HG03095 (cell line): ENCODE results near the gene TMEM127.
A peak's percentile ranks its signal among the peaks of the same experiment; 100 is the strongest.
"Not testable (repeated sequence)": the region's sequence is repeated elsewhere in the genome, so short reads cannot be mapped to it uniquely, and the experiment has no call there.

Experiments used
- ATAC-seq: cut with Tn5 transposase; IDR thresholded peaks from one replicate; pipeline ENCODE4 v1.9.1; 2021; ENCODE audit warnings: moderate library complexity; ENCODE audit not compliant: unreplicated experiment

TMEM127 gene

DNA sequence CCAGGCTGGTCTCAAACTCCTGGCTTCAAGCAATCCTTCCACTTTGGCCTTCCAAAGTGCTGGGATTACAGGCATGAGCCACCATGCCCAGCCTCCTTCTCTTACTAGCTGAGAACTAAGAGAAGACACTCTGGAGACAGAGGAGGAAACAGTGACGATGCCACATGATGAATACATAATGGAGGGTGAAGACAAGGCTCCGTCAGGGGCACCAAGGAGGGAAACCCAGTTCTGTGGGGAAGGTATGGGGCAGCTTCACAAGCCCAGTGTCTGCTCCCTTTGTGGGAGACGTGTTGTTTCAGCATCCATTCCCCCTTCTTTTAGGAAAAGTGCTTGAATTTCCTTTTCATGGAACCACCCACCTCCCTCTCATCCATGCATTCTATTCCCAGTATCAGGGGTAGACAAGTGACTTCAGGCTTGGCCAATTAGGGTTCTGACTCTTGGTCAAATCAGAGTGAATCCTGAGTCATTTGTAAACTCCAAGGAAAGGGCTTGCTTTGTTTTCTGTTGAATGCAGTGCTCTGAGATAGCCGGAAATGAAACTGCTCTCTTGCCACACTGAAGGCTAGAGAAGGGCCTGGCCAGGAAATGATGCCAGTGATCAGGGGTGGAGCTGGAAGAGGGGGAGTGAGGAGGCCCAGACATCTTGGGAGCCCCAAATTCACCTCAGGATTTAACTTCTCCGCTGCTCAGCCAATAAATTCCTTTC, 23.7 kb downstream of the TMEM127 start:
- peak; percentile 80 for ATAC-seq

DNA sequence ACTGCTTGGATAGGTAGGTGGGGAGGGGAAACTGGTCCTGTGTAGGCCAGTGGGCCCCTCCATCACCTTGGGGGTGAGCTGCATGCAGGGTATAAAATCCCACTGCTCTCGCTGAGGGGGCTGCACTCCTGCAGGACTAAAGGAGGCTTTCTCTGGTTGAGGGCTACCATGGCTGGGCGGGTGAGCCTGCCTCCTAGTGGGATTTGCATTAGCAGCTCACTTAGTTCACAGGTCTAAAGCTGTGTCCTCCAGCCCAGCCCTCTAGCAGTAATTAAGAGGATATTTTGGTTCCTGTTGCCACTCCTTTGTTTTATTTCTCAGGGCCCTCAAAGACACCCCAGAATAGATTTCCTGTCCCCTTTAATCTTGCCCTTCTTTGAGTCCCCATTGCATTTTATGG, 24.6 kb downstream of the TMEM127 start:
- no peak for ATAC-seq

DNA sequence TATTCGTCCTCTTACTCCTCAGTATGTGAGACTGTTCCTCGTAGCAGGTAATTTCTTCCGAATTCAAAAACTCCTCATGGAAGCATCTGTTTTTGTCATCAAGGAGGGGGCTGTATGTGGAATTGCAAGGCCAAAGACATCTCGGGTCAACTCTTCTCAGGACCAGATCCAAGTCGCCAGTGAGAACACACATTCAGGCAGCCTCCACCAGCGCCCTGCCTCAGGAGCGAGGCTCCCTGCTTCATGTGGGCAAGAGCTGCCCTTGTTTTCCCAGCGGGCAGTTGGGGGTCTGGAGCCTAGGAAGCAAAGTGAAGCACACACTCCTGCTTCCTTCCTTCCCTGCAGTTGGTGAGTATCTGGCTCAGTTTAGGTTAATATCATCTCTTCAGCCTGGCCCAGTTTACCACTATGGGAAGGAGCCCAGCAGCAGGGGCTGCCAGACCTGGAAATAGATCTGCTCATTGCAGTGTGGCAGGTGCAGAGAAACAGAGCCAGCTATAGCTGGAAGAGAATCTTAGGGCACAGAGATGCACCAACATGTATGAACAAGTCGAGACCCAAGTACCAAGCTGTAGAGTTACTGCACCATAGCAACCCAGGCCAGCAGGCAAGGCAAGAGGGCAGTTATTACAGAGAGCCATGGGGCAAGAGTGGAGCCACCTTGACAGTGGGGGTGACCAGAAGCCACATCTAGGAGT, 25.3 kb downstream of the TMEM127 start:
- no peak for ATAC-seq

DNA sequence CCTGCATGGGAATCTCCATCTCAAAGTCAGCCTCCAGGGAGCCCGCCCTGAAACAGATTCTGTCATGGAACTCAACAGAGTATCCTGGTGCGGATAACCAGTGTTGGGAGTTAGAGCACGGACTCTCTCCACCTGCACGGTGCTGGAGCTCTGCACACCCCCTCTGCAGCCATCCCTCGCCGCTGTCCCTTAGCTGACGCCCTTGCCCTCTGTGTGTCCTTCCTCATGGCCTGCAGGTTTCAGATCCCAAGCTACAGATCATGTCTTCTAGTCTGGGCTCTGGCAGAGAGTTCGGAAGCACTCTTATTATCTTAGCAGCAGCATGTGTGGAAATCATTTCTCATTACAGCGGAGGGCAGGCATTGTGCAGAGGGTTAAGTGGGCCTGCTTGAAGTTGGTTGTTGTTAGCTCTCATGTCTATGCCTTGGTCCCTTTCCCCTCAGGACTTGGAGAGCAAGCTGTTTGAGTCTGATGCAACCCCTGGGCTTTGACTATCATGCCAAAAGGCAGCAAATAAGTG, 26.0 kb downstream of the TMEM127 start:
- ATAC-seq, result no peak

DNA sequence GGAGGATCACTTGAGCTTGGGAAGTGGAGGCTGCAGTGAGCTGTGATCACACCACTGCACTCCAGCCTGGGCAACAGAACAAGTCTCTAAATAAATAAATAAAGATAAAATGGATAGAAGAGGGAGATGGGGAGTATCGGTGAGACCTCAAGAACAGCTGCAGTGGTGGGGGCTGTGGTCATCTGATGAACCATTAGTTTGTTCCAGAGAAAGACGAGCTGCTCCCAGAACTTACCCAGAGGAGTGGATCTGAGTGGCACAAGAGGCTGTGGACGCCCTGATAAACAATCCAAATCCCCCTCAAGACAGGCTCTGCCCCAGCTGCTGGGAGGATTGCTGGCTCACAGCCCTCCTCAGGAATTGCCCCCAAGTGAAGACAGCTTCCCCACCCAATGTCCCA, 26.7 kb downstream of the TMEM127 start:
- ATAC-seq, result no peak

DNA sequence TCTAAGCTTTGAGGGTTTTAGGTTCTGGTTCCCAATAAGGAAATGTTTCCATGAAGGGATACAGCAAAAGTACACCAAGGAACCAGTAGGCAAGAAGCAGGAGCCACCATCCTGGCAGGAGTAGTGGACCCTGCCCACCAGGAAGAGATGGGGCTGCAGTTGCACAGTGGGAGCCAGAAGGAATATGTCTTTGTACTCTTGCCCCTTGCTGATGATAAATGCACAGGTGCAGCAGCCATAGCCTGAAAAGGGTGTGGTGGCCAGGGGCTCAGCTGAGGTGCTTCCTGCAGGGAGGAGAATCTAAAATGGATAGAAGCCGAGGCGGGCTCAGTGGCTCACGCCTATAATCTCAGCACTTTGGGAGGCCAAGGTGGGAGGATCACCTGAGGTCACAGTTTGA, 27.5 kb downstream of the TMEM127 start:
- ATAC-seq, result no peak

DNA sequence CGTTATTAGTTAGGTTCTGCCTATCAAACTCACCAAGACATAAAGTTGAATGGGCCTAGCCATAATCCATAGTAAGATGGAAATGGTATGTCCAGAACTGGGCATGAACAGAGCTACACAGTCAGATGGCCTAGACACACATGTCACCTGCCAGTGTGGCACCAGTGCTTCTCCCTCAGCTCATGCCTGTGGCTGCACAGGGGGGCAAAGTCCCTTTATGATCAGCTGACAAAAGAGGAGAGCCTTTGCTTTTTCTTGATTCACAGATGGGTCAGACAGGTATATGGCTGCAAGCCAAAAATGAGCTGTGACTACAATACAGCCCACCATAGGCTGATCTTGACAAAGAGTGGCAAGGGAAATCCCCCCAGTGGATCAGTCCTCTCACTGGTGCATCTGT, 28.9 kb downstream of the TMEM127 start:
- ATAC-seq, result no peak

DNA sequence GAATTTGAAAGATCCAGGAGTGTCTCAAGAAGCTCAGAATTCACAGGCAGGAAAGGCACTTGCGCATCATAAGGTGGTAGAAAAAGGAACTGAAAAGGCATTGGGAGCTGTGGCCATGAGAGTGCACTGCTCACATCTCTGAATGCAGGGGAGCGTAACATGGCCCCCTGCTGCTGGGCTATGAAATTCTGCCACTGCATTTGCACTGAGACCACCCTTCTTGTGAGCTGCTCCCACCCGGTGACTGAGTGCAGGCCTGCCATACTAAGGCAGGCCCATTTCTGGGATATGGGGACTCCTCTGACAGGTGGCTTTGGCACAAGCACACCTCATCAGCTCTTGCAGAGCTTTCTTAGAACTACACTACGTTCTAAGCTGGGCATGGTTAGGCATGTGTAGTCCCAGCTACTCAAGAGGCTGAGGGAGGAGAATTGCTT, 31.9 kb downstream of the TMEM127 start:
- ATAC-seq, result peak; percentile 93

DNA sequence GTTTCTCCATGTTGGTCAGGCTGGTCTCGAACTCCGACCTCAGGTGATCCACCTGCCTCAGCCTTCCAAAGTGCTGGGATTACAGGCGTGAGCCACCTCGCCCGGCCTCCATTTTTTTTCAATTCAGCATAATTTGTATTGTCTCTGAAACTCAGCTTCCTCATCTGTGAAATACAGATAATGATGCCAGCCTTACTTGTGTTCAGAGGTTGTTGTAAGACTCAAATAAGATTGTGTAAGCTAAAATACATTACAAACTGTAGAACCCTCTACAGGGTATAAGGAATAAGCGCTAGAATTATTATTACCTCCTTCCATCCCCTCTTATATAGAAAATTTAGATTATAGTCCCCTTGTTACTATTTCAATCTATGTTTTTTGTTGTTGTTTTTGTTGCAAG, 32.4 kb downstream of the TMEM127 start:
- ATAC-seq, result no peak

DNA sequence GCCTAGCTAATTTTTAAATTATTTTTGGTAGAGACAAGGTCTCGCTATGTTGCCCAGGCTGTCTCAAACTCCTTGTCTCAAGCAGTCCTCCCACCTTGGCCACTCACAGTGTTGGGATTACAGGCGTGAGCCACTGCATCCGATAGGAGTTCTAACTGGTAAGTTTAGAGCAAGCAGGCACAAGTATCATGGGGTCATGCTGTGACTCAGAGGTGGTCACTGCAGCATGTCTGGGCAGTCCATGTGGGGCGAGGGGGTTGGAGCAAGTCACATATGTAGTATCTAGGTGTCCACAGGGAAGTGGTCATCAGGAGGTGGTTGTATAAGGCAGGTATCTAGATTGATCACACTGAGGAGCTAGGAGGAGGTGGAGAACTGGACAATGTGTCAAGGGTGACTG, 34.5 kb downstream of the TMEM127 start:
- no peak for ATAC-seq

DNA sequence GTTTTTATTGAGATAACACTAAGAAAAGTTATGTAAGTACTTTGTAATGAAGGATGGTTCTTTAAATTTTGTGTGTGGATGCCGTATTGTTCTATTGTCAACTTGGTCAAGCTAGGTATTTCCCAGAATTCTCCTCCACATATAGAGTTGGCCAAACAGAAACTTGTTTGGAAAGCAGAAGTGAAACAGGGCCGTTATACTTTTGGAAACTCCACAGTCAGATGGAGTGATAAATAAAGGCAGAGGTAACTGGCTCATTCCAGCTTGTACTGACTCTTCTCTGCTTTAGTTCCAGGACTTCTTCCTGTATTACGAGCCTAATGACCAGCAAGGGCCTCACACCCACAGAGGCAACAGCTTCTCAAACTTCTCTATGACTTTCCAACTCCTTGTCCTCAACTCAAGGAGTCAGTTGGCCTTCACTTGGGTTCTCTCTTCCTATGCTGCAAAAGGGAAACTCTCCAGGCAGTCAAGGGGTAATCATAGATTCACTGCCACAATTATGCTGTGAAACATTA, 40.7 kb downstream of the TMEM127 start:
- ATAC-seq, result peak; percentile 78

DNA sequence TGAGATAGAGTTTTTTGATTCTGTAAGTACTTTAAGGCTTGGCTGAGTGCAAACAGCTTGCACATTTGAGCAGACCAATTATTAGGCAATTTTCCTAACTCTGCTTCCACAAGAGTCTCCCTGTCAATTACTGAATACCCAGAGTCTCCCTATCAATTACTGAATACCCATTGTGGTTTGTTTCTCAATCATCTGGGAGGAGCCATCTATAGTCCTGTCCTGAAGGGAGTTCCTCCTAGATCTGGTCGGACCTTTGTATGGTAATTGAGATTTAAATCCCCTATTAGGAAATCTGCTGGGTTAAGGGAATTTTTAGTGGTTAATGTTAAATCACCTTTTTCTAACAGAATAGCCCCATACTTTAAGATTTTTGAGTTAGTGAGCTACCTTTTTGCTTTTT, 44.7 kb downstream of the TMEM127 start:
- ATAC-seq, result not testable (repeated sequence)

DNA sequence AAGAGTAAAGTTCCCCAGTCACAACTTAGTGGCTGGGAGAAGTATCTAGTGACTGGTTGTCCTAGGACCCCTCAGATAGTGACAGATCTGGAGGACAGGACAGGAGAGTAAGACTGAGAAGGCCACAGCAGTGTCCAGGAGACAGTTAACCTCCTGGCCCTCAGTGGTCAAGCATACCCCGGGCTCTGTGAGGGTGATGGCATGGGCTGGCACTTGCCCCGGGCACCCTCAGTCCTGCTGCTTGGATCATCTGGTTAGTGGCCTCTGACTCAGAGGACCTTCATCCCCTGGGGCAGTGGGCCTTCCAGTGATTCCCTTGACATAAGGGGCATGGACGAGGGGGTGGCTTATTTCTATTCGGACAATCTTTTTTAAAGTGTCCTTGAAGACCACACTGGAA, 45.8 kb downstream of the TMEM127 start:
- ATAC-seq, result not testable (repeated sequence)

DNA sequence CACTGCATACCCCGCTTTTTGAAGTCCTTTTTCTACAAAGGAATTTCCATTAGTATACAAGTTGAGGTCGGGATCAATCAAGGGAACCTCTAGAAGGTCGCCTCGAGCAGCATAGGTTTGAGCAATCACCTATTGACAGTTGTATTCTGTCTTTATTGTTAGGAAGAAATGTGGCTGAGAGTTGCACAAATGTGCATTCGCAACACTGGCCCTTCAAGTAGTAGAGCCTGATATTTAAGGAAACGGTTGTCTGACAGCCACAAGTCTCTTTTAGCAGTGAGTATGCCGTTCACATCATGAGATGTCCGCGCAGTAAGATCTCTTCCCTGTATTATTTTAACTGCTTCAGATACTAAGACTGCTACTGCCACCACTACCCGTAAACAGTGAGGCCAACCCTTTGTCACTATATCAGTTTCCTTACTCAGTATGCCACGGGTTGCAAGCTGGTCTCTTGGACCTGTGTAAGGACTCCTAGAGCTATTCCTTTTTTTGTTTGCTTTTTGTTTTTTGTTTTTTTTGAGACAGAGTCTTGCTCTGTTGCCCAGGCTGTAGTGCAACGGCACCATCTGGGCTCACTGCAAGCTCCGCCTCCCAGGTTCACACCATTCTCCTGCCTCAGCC, 47.2 kb downstream of the TMEM127 start:
- no peak for ATAC-seq

DNA sequence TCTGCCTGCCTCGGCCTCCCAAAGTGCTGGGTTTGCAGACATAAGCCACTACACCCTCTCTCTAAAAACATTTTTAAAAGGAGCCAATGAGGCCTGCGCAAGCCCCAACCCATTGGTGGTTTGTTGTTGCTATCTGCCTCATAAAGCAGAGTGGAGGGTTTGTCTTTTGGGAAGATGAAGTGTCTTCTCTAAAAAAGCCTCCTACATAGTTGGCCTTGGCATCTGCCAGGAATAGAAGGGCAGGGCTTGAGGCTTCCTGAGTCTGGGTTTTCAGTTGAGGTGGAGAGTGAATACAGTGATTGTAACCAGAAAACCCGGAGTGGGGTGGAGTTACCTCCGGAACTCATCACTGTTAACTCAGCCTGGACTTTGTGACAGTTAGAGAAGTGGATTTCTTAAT, 51.2 kb downstream of the TMEM127 start:
- no peak for ATAC-seq

DNA sequence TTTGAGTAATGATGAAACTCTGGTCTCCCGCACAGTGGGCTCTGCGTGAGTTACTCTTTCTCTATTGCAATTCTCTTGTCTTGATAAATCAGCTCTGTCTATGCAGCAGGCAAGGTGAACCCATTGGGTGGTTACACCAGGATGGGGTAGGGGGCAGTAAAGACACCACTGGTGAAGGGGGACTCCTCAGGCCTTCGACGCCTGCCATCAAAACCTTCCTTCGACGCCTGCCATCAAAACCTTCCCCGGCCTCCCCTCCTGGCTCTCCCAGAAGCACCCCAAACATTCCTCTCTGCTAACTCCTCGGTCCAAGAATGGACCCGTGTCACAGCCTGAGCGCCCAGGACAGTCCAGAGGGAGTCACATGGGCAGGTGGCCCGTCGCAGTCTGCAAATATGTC, 52.4 kb downstream of the TMEM127 start:
- ATAC-seq, result no peak

DNA sequence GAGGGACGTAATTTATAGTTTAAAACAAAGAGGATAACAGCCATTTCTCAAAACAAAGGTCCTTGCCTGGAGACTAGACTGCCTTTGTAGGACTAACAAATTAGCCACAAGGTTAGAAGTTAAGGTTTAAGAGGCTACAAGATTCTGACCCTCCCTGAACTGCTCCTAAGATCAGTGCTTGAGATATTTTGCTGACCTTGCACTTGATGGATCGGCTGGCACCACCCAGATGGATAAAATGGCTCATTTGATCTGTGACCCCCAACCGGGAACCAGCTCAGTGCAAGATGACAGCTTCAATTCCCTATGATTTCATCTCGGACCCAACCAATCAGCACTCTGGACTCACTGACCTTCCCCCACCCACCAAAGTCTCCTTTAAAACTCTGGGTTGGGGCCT, 53.5 kb downstream of the TMEM127 start:
- no peak for ATAC-seq

DNA sequence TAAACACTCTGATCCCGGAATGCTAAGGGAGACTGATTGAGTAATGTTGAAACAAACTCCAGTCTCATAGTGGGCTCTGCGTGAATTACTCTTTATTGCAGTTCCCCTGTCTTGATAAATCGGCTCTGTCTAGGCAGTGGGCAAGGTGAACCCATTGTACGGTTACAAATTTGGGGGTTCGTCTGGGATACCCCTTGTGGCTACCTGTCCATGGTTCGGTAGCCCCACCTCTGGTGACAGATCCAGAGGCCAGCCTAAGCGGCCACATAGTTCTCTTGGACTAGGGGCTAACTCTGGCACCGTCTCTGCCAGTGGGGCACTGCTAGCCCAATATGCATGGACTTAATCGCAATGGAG, 56.1 kb downstream of the TMEM127 start:
- no peak for ATAC-seq

DNA sequence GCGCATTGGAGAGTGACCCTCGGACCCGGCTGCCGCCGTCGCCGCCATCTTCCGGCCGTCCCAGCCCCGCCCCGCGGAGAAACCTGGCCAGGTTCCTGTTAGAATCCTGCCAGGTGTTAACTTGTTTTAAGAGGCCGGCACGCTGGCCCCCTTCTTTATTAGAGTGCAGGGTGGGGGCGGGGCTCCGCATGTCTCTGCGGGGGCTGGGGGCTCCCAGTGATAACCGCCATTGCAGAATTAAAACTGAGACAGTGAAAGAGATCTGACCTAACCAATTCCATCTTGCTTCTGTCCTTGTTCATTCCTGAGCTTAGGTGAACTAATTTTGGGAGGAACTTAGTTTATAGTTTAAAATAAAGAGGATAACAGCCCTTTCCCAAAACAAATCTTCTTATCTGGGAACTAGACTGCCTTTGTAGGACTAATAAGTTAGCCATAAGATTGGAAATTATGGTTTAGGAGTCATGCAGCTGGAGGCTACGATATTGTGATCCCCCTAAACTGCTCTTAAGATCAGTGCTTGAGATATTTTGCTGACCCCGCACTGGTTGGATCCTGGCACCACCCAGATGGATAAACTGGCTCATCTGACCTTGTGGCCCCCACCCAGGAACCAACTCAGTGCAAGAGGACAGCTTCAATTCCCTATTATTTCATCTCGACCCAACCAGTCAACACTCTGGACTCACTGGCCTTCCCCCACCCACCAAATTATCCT, 56.6 kb downstream of the TMEM127 start:
- no peak for ATAC-seq

DNA sequence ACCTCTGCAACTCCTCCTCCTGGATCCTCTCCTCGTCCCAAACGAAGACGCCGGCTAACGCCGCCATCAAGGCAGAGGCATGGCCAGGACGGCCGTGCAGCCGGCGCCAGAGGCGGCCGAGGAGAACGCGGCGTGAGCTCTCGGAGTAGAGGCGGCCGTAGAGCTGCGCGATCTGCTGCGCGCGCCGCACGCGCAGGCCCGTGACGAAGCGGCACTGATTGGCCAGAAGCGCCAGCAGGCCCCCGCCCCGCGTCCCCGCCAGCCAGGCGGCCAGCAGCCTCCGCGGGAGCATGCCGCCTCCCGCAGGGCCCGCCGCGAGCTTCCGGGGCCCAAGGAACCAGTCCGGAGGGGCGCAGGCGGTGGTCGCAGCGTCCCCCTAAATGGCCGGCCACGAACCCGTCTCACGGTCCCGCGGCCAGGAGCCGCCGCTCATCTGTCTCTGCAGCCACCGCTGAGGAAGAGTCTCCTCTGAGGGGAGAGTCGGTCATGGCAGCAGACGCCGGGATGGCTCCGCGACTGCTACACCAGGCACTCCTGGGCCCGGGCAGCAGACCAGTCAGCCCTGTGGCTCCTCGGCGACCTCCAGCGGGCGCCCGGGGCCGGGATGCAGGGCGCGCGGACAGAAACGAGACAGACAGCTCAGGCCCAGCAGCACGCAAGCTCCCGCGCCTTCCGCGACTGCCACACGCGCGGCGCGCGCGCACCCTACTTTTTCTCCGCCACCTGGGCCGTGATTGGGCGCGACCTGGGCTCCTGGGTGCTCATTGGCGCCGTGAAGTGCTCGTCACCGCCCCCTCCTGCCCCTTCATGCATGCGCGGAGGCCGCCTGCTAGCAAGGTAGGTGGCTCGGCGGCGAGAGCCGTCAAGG, 57.4 kb downstream of the TMEM127 start, which contains the start of gene STARD7:
Gene STARD7, minus strand, starts transcription at position 685 of the 868 bp plus-strand sequence. Its CDS starts 393 bp downstream, at position 292.
- ATAC-seq, result peak; percentile 75
